GM23248 (cell line): Measurements from ENCODE around the gene GEMIN4. TPM values are rescaled to one million over a fixed set of nuclear protein-coding genes. Genes with fewer than 3 reads are reported as not detected.

Source experiments
- DNase-seq: peaks from one replicate; pipeline ENCODE4 v3.0.0-alpha.2; 2015
- H2AFZ ChIP-seq: fragments of 200-600 bp; sonication (generic); 2 replicates; pipeline ENCODE4 v1.6.1; 2016; ENCODE audit warnings: antibody characterized with exemption
- H3F3A ChIP-seq: fragments of 200-600 bp; sonication (generic); 2 replicates; pipeline ENCODE4 v1.6.1; 2016; ENCODE audit warnings: mild to moderate bottlenecking, antibody characterized with exemption, mixed run types; ENCODE audit not compliant: insufficient read depth
- H3K27ac ChIP-seq: fragments of 200-600 bp; sonication (generic); 2 replicates; pipeline ENCODE4 v1.5.1; 2016; ENCODE audit warnings: mild to moderate bottlenecking
- H3K27me3 ChIP-seq: fragments of 200-600 bp; sonication (generic); replicated peaks from 2 replicates; pipeline ENCODE4 v1.6.1; 2016; ENCODE audit warnings: mild to moderate bottlenecking; ENCODE audit not compliant: insufficient read depth
- H3K36me3 ChIP-seq: fragments of 200-600 bp; sonication (generic); 2 replicates; pipeline ENCODE4 v1.6.1; 2016; ENCODE audit warnings: low read depth, mild to moderate bottlenecking
- H3K4me1 ChIP-seq: fragments of 200-600 bp; sonication (generic); 2 replicates; pipeline ENCODE4 v1.6.1; 2016; ENCODE audit warnings: mild to moderate bottlenecking; ENCODE audit not compliant: insufficient read depth
- H3K4me2 ChIP-seq: fragments of 200-600 bp; sonication (generic); one replicate; pipeline ENCODE4 v1.6.1; 2016; ENCODE audit warnings: mild to moderate bottlenecking; ENCODE audit not compliant: unreplicated experiment
- H3K4me3 ChIP-seq: fragments of 200-600 bp; sonication (generic); 2 replicates; pipeline ENCODE4 v1.5.1; 2016; ENCODE audit warnings: mild to moderate bottlenecking
- H3K79me2 ChIP-seq: fragments of 200-600 bp; sonication (generic); 2 replicates; pipeline ENCODE4 v1.6.1; 2016; ENCODE audit warnings: mild to moderate bottlenecking; ENCODE audit not compliant: insufficient read depth
- H3K9ac ChIP-seq: fragments of 200-600 bp; sonication (generic); 2 replicates; pipeline ENCODE4 v1.6.1; 2016; ENCODE audit warnings: mild to moderate bottlenecking
- H3K9me2 ChIP-seq: fragments of 200-600 bp; sonication (generic); 2 replicates; pipeline ENCODE4 v1.6.1; 2016; ENCODE audit warnings: mixed run types, mild to moderate bottlenecking, moderate library complexity; ENCODE audit not compliant: insufficient read depth
- H3K9me3 ChIP-seq: fragments of 200-600 bp; sonication (generic); one replicate; pipeline ENCODE4 v1.6.1; 2017; ENCODE audit warnings: low read depth
- H4K20me1 ChIP-seq: fragments of 200-600 bp; sonication (generic); 2 replicates; pipeline ENCODE4 v1.6.0; 2016; ENCODE audit not compliant: insufficient read depth
- EZH2 ChIP-seq: fragments of 200-600 bp; sonication (generic); IDR thresholded peaks from 2 replicates; pipeline ENCODE4 v1.6.1; 2018; ENCODE audit warnings: antibody characterized with exemption, mild to moderate bottlenecking; ENCODE audit not compliant: insufficient read depth, poor library complexity, severe bottlenecking
- EZH2phosphoT487 ChIP-seq: fragments of 200-600 bp; sonication (generic); IDR thresholded peaks from 2 replicates; pipeline ENCODE4 v1.6.1; 2018; ENCODE audit warnings: antibody characterized with exemption, moderate library complexity, mild to moderate bottlenecking, low read depth; ENCODE audit not compliant: insufficient read depth
- WGBS, 2 experiments: methylation state at CpG; one replicate each; pipeline ENCODE4 v1.1.6; 2015 to 2017; ENCODE audit warnings: low lambda C conversion rate in 2 of 2, low coverage in 1 of 2; ENCODE audit errors: missing lambda C conversion rate in 2 of 2; 5-methylcytosine and 5-hydroxymethylcytosine counted together
- in situ Hi-C: fragments of 300-500 bp; cut with MboI; formaldehyde crosslinking; loops from 2 replicates; pipeline ENCODE4 v1.15.0; 2020
- polyA plus RNA-seq: library from polyadenylated mRNA; unstranded; fragments of >200 nt; fragmentation: Nextera tagmentation; extraction: Ambion mirVana; gene quantifications from 2 replicates; pipeline ENCODE4 v1.2.1, GENCODE V29; 2016
- total RNA-seq: library from RNA; depleted of rRNA; stranded (reverse); fragments of >200 nt; shearing (Covaris generic); gene quantifications from 2 replicates; pipeline ENCODE4 v1.2.3, GENCODE V29; 2014

GEMIN4 gene
- total and polyA plus RNA-seq, 2 experiments from 2014 or later = 11.1 to 18.2 TPM

DNA sequence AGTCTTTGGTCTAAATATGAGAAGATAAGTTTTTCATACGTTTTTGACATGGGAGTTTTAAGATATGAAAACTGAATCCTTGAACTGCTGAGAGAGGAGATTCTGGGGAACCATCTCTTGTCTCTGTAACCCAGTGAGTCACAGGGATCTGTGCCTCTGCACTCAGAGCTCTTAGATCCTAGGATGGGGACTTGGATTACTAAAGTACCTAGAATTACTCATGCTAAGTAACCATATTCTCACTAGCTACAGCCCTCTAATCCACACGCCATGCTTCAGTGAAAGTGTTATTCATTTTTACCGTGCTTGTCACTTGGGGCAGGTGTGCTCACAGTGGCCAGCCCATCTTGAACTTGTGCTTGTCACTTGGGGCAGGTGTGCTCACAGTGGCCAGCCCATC lies 32.1 kb upstream of the GEMIN4 start:
- peaks cover 10% of the 10 kb centered on the region for H3K4me1 ChIP-seq
- H3K4me2 ChIP-seq = peak overlapping the region; percentile 92
- H3K36me3 ChIP-seq = peaks cover 7% of the 10 kb centered on the region; the same call in 1 of the 2 replicates
- TF ChIP-seq EZH2phosphoT487 = no peak
- no peak for TF ChIP-seq EZH2
- no peaks in the 10 kb centered on the region for H3K9me3 ChIP-seq
- no peaks in the 10 kb centered on the region for H3K9me2 ChIP-seq
- no peaks in the 10 kb centered on the region for H3K27me3 ChIP-seq
- H3K79me2 ChIP-seq = peaks cover 83% of the 10 kb centered on the region
- in situ Hi-C loops = no loop called here
- H3K4me3 ChIP-seq = no peak overlapping the region
- H2AFZ ChIP-seq = no peak overlapping the region
- H3K9ac ChIP-seq = 0 out of 2 replicates have a peak overlapping the region, but pooled peaks have one; percentile 91
- peak; percentile 49 for DNase-seq
- no peaks in the 10 kb centered on the region for H4K20me1 ChIP-seq
- H3K27ac ChIP-seq = no peak overlapping the region
- 69 to 75% methylated on average over 3 of the region's 3 CpGs for WGBS, 2 experiments
- H3F3A ChIP-seq = no peaks in the 10 kb centered on the region

GRCh38 chr17:781805-782731 lies 30.0 kb upstream of the GEMIN4 start, which contains the start of the genes GLOD4 and MRM3:
GLOD4 (minus strand) TSS chr17:782280; CDS start chr17:782255, 25 bp downstream.
MRM3 (plus strand) TSS chr17:782353; CDS start chr17:782379, 26 bp downstream.
- peaks cover 10% of the 10 kb centered on the region for H3K4me1 ChIP-seq

GRCh38 chr17:778096-778495 lies 26.0 kb upstream of the GEMIN4 start:
- H3K79me2 ChIP-seq = peaks cover 54% of the 10 kb centered on the region
- peaks cover 20% of the 10 kb centered on the region; the same call in 1 of the 2 replicates for H3K36me3 ChIP-seq
- no peaks in the 10 kb centered on the region for H3K9me3 ChIP-seq
- H3K9ac ChIP-seq = no peak overlapping the region
- TF ChIP-seq EZH2phosphoT487 = no peak
- TF ChIP-seq EZH2 = no peak
- in situ Hi-C loops = no loop called here
- H3F3A ChIP-seq = no peaks in the 10 kb centered on the region
- WGBS, 2 experiments = 90 to 93% methylated on average over 11 of the region's 11 CpGs
- no peak overlapping the region for H3K4me2 ChIP-seq
- no peak overlapping the region for H3K4me3 ChIP-seq
- DNase-seq = no peak
- H3K9me2 ChIP-seq = no peaks in the 10 kb centered on the region
- no peaks in the 10 kb centered on the region for H3K27me3 ChIP-seq
- H3K27ac ChIP-seq = no peak overlapping the region
- H3K4me1 ChIP-seq = peaks cover 3% of the 10 kb centered on the region
- no peaks in the 10 kb centered on the region for H4K20me1 ChIP-seq
- no peak overlapping the region for H2AFZ ChIP-seq

More at GRCh38 chr17:781805-782731, 30.0 kb upstream of the GEMIN4 start, which contains the start of the genes GLOD4 and MRM3:
- TF ChIP-seq EZH2phosphoT487 = no peak
- no peaks in the 10 kb centered on the region for H3K36me3 ChIP-seq
- in situ Hi-C loops = no loop called here
- WGBS, 2 experiments = 0 to 1% methylated on average over 83 to 86 of the region's 87 CpGs
- H3K79me2 ChIP-seq = peaks cover 94% of the 10 kb centered on the region
- peak within 1 kb of the TSS; percentile 91 for H3K9ac ChIP-seq
- DNase-seq = peak; percentile 92
- no peaks in the 10 kb centered on the region for H3K9me3 ChIP-seq
- peak within 1 kb of the TSS; percentile 84 for H2AFZ ChIP-seq
- H3K27me3 ChIP-seq = no peaks in the 10 kb centered on the region
- no peaks in the 10 kb centered on the region for H3F3A ChIP-seq
- no peaks in the 10 kb centered on the region for H3K9me2 ChIP-seq
- H3K4me3 ChIP-seq = peak within 1 kb of the TSS; percentile 94
- peak within 1 kb of the TSS; percentile 96 for H3K4me2 ChIP-seq
- peak within 1 kb of the TSS; percentile 78 for H3K27ac ChIP-seq
- H4K20me1 ChIP-seq = no peaks in the 10 kb centered on the region

DNA sequence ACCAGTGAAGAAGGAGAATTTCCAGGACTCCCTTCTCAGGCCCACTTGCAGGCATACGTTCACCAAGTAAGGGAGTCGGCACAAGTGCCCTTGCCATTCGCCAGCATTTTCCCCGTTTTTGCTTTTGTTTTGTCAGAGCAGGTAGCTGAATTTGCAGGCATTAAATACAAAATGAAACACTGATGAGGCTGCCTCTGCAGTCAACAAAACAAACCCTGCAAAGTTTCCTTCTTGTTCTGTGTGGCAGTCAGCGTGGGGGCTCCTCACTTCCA lies 22.2 kb upstream of the GEMIN4 start:
- no peaks in the 10 kb centered on the region for H3K9me2 ChIP-seq
- H3K4me2 ChIP-seq = no peak overlapping the region
- H3K79me2 ChIP-seq = peaks cover 17% of the 10 kb centered on the region
- no peak overlapping the region for H2AFZ ChIP-seq
- no peak overlapping the region for H3K4me3 ChIP-seq
- peaks cover 44% of the 10 kb centered on the region for H3K36me3 ChIP-seq
- in situ Hi-C loops = no loop called here
- no peak for TF ChIP-seq EZH2phosphoT487
- no peak for TF ChIP-seq EZH2
- no peaks in the 10 kb centered on the region for H4K20me1 ChIP-seq
- H3F3A ChIP-seq = no peaks in the 10 kb centered on the region
- H3K27me3 ChIP-seq = no peaks in the 10 kb centered on the region
- no peak overlapping the region for H3K27ac ChIP-seq
- H3K9me3 ChIP-seq = no peaks in the 10 kb centered on the region
- no peaks in the 10 kb centered on the region for H3K4me1 ChIP-seq
- H3K9ac ChIP-seq = no peak overlapping the region
- 82 to 91% methylated on average over 5 of the region's 5 CpGs for WGBS, 2 experiments
- no peak for DNase-seq
